Thoracic aorta (tissue), 2 donors: ENCODE results near the gene ADM5. TPM values are rescaled to one million over a fixed set of nuclear protein-coding genes. Genes with fewer than 3 reads are reported as not detected.
A peak's percentile ranks its signal among the peaks of the same experiment; 100 is the strongest.
"Not testable (repeated sequence)": the region's sequence is repeated elsewhere in the genome, so short reads cannot be mapped to it uniquely, and the experiment has no call there.

Experiments used
- ATAC-seq: fragments of 150-250 bp; one replicate; pipeline ENCODE4 v1.8.0; 2017; ENCODE audit warnings: low read depth; ENCODE audit not compliant: insufficient number of reproducible peaks, low FRiP score
- DNase-seq: peaks from one replicate; pipeline ENCODE4 v3.0.0-alpha.2; 2020; ENCODE audit warnings: low spot score
- H3K27ac ChIP-seq, 2 donors: fragments of 200-600 bp; sonication (generic); 1 replicate in 1 of 2; 2 replicates in 1 of 2; pipeline ENCODE4 v1.5.1; 2016; ENCODE audit warnings: mild to moderate bottlenecking in 2 of 2, moderate library complexity in 2 of 2
- H3K27me3 ChIP-seq: fragments of 200-600 bp; sonication (generic); replicated peaks from 2 replicates; pipeline ENCODE4 v1.6.0; 2016; ENCODE audit warnings: mild to moderate bottlenecking; ENCODE audit not compliant: insufficient read depth
- H3K36me3 ChIP-seq: fragments of 200-600 bp; sonication (generic); one replicate; pipeline ENCODE4 v1.5.1; 2016
- H3K4me1 ChIP-seq, 2 donors: fragments of 200-600 bp; sonication (generic); 1 replicate in 1 of 2; 2 replicates in 1 of 2; pipeline versions ENCODE4 v1.5.1 to v1.6.0; 2016; ENCODE audit warnings: low read depth in 2 of 2, mild to moderate bottlenecking in 1 of 2; ENCODE audit not compliant: control insufficient read depth in 1 of 2
- H3K4me3 ChIP-seq: fragments of 200-600 bp; sonication (generic); 2 replicates; pipeline ENCODE4 v1.5.1; 2016; ENCODE audit warnings: mild to moderate bottlenecking
- H3K9me3 ChIP-seq: fragments of 200-600 bp; sonication (generic); 2 replicates; pipeline ENCODE4 v1.5.1; 2016
- total RNA-seq, 2 donors: library from RNA; depleted of rRNA; stranded (reverse); fragments of >200 nt; gene quantifications; one replicate each; pipeline versions ENCODE4 v1.1.0 to v1.2.3, GENCODE V29; 2016
- TF ChIP-seq, protein P1 (sequence below): fragments of 200-600 bp; sonication (generic); IDR thresholded peaks from one replicate; pipeline ENCODE4 v1.5.1; 2019; ENCODE audit warnings: antibody characterized with exemption

The ADM5 gene
- total RNA-seq, 2 donors from 2014 or later, result 2.8 to 6.4 TPM

GRCh38 chr19:49718511-49718910 is 29.1 kb downstream of the ADM5 start:
- Histone ChIP-seq H3K27ac (no peak overlapping the region), H3K36me3 (no peaks in the 10 kb centered on the region), H3K27me3 (no peaks in the 10 kb centered on the region), H3K4me3 (no peak overlapping the region), H3K9me3 (no peaks in the 10 kb centered on the region), H3K4me1 (peaks cover 0 to 5% of the 10 kb centered on the region in 2 donors)
- DNase-seq, result no peak
- TF ChIP-seq, protein P1, sequence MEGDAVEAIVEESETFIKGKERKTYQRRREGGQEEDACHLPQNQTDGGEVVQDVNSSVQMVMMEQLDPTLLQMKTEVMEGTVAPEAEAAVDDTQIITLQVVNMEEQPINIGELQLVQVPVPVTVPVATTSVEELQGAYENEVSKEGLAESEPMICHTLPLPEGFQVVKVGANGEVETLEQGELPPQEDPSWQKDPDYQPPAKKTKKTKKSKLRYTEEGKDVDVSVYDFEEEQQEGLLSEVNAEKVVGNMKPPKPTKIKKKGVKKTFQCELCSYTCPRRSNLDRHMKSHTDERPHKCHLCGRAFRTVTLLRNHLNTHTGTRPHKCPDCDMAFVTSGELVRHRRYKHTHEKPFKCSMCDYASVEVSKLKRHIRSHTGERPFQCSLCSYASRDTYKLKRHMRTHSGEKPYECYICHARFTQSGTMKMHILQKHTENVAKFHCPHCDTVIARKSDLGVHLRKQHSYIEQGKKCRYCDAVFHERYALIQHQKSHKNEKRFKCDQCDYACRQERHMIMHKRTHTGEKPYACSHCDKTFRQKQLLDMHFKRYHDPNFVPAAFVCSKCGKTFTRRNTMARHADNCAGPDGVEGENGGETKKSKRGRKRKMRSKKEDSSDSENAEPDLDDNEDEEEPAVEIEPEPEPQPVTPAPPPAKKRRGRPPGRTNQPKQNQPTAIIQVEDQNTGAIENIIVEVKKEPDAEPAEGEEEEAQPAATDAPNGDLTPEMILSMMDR, result no peak
- ATAC-seq, result no peak

DNA sequence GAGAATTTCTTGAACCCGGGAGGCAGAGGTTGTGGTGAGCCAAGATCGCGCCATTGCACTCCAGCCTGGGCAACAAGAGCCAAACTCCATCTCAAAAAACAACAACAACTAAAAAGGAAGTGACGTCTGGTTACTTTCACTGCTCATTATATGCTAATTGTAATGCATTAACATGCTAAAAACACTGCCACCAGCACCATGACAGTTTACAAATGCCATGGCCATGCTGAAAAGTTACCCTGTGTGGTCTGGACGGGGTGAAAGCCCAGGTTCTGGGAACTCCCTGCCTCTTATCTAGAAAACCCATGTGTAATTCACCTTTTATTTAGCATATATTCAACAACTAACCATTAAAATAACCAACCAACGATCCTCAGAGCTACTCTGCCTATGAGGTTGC is 29.6 kb downstream of the ADM5 start:
- peaks cover 0 to 5% of the 10 kb centered on the region in 2 donors for H3K4me1 ChIP-seq
- no peaks in the 10 kb centered on the region for H3K36me3 ChIP-seq
- no peaks in the 10 kb centered on the region for H3K9me3 ChIP-seq
- TF ChIP-seq, protein P1, result no peak
- H3K27ac ChIP-seq, result no peak overlapping the region
- ATAC-seq (no peak), DNase-seq (no peak)
- no peaks in the 10 kb centered on the region for H3K27me3 ChIP-seq
- no peak overlapping the region for H3K4me3 ChIP-seq

DNA sequence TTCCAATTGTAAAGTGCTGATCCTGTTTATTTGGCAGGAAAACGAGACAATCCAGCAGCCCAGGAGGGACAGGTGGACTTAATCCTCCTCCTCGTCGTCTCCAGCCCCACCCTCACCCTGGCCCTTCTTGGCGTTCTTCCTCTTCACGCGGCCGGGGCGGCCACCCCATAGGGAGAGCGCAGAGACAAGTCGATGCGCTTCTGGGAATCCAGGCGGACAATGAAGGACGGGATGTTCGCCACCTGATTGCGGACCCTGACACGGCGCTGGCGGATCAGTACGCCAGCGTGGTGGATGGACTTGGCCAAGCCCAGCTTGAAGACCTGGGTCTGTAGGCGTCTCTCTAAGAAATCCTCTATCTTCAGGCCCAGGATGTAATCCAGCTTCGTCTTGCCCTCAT is 30.0 kb downstream of the ADM5 start:
- not testable (repeated sequence) for H3K4me3 ChIP-seq, H3K27ac ChIP-seq, DNase-seq

GRCh38 chr19:49727217-49728030 is 38.0 kb downstream of the ADM5 start:
- no peak overlapping the region for H3K4me3 ChIP-seq
- H3K27me3 ChIP-seq, result no peaks in the 10 kb centered on the region
- TF ChIP-seq, protein P1, result no peak
- peaks cover 0 to 10% of the 10 kb centered on the region in 2 donors for H3K4me1 ChIP-seq
- H3K36me3 ChIP-seq, result no peaks in the 10 kb centered on the region
- ATAC-seq (peak; percentile 20), DNase-seq (no peak)
- no peaks in the 10 kb centered on the region for H3K9me3 ChIP-seq
- H3K27ac ChIP-seq, result no peak overlapping the region

More for the DNA sequence above, 30.0 kb downstream of the ADM5 start:
- not testable (repeated sequence) for H3K4me1 ChIP-seq, H3K36me3 ChIP-seq, H3K27me3 ChIP-seq, ATAC-seq, H3K9me3 ChIP-seq

DNA sequence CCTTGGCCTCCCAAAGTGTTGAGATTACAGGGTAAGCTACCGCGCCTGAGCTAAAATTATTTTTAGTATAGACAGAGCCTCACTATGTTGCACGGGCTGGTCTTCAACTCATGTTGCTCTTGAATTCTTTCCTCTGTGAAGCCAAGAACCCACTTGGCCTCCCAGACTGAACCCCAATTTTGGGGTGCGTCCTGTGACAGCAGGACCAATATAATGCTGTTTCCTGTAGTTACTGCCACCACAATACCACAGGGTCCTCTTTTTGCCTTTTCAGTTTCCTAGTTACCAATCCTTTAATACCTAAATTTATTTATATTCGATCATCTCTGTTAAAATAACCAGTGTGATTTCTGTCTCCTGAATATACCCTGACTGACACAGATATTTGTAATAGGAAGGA is 40.8 kb downstream of the ADM5 start:
- H3K4me1 ChIP-seq, result peaks cover 0 to 10% of the 10 kb centered on the region in 2 donors
- H3K9me3 ChIP-seq, result no peaks in the 10 kb centered on the region
- H3K36me3 ChIP-seq, result no peaks in the 10 kb centered on the region
- H3K4me3 ChIP-seq, result no peak overlapping the region
- ATAC-seq (no peak), DNase-seq (no peak)
- TF ChIP-seq, protein P1, result no peak
- no peaks in the 10 kb centered on the region for H3K27me3 ChIP-seq
- H3K27ac ChIP-seq, result no peak overlapping the region
